22Rv1 (cell line): ENCODE measurements around the gene TEAD3.

Source experiments
- CTCF ChIP-seq: fragments of 450-650 bp; IDR thresholded peaks from 2 replicates; pipeline ENCODE4 v1.5.1; 2017; ENCODE audit warnings: mild to moderate bottlenecking
- ZFX ChIP-seq: fragments of 450-650 bp; IDR thresholded peaks from 2 replicates; pipeline ENCODE4 v1.6.1; 2017; ENCODE audit warnings: antibody characterized with exemption, borderline replicate concordance

GRCh38 chr6:35507221-35507620 lies 10.3 kb upstream of the TEAD3 start:
- TF ChIP-seq CTCF (no peak), ZFX (no peak)
